Measurements from ENCODE around the gene TOMM20L.
A peak's percentile ranks its signal among the peaks of the same experiment; 100 is the strongest.
"Not testable (repeated sequence)": the region's sequence is repeated elsewhere in the genome, so short reads cannot be mapped to it uniquely, and the experiment has no call there.

Gene TOMM20L

GRCh38 chr14:58395812-58396788, at the start of gene TOMM20L:
Gene TOMM20L, plus strand, starts transcription at chr14:58395930. Its CDS starts 28 bp downstream, at chr14:58395958.
- DNase-seq (ENCODE audit: low read depth): peak; percentile 43

- DNase-seq (ENCODE audit: low read depth): no peak
Measured at GRCh38 chr14:58353516-58354299, 42.0 kb upstream of the TOMM20L start.

DNA sequence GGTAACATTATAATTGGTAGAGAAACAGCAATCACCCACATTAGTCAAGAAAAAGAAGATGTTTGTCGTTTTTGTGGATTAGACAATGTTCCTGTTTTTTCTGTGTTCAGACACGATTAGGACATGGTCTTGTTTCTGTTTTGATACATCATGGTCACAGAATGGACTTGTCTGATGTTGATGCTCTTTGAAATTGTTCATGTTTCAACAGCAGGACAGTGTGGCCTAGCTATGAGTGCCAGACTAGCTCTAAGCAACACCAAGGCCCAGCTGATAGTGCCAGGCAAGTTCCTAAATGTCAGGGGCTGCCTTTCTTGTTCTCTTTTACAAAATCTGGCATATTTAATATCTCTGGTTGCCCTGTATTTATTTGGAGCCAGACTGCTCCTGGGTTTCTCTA, 40.9 kb upstream of the TOMM20L start:
- no peak for DNase-seq (ENCODE audit: low read depth)

DNA sequence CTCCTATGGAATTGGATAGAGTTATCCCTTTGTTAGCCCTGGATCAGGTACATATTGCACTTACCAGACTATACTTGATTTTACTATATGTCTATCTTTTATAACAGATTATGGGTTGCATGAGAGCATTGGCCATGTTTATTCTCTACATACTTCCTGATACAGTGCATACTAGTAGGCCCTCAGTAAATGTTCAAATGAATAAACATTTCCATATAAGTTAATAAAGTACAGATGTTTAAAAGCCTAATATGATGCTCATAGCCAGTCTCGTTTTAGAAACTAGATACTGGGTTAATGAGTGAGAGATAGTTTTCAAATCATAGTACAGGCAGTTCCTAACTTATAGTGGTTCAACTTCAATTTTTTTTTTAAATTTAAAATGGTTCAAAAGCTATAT, 39.5 kb upstream of the TOMM20L start:
- peak; percentile 14 for DNase-seq (ENCODE audit: low read depth)

GRCh38 chr14:58362272-58362671, 33.5 kb upstream of the TOMM20L start:
- not testable (repeated sequence) for DNase-seq (ENCODE audit: low read depth)

GRCh38 chr14:58362798-58363412, 32.8 kb upstream of the TOMM20L start:
- peak; percentile 4 for DNase-seq (ENCODE audit: low read depth)

DNA sequence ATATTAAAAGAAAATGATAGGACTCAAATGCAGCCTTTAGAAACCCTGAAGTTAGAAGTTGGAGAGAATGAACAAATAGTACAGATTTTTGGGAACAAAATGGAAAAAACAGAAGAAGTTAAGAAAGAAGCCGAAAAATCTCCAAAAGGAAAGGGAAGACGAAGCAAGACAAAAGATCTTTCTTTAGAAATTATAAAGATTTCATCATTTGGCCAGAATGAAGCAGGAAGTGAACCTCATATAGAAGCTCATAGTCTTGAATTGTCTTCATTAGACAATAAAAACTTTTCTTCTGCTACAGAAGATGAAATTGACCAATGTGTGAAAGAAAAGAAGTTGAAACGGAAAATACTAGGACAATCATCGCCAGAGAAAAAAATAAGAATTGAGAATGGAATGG, 31.4 kb upstream of the TOMM20L start:
- no peak for DNase-seq (ENCODE audit: low read depth)

DNA sequence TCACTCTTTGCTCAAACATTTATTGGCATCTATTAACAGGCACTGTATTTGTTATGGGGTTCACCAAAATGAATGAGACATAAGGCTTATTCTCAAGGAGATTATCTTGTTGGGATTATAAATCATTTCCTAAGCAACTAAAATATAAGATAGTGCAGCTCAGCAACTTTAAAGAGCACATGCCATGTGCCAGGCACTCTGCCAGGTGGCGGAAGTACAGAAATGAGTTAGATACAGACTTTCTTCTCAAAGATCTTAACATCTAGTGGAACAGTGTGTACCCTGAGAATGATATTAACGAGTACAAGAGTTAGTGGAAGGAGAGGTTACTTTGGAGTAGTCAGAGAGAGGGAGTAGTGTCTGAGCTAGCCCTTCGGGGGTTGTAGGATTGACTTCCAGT, 28.4 kb upstream of the TOMM20L start:
- no peak for DNase-seq (ENCODE audit: low read depth)

- no peak for DNase-seq (ENCODE audit: low read depth)
Measured at GRCh38 chr14:58368956-58369355, 26.8 kb upstream of the TOMM20L start.

GRCh38 chr14:58376791-58377190, 18.9 kb upstream of the TOMM20L start:
- DNase-seq (ENCODE audit: low read depth): no peak

DNA sequence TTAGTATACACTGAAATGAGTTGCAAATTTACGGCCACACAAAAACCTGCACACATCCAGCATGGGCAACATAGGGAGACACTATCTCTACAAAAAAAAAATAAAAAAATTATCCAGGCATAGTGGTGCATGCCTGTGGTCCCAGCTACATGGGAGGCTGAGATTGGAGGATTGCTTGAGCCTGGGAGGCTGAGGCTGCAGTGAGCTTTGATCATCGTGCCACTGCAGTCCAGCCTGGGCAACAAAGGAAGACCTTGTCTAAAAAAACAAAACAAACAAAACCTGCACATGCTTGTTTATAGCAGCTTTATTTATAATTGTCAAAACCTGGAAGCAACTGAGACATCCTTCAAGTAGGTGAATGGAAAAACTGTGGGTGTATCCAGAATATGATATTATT, 4.9 kb upstream of the TOMM20L start:
- no peak for DNase-seq (ENCODE audit: low read depth)

DNA sequence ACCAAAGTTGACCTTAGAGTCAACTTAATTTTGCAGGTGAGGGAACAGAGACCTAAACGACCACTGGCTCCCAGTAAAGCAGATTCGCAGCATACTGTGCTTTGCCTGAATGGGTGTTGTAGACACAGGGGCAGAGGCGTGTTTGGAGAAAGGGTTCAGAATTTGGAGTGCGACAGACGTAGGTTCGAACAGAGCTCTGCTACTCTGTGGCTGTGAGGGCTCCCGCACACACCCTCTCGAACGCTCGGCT, 243 bp upstream of the TOMM20L start:
- no peak for DNase-seq (ENCODE audit: low read depth)

GRCh38 chr14:58397156-58397555, 1.4 kb downstream of the TOMM20L start:
- DNase-seq (ENCODE audit: low read depth): no peak

GRCh38 chr14:58398495-58398894, 2.8 kb downstream of the TOMM20L start:
- no peak for DNase-seq (ENCODE audit: low read depth)

- no peak for DNase-seq (ENCODE audit: low read depth)
Measured at GRCh38 chr14:58398895-58399294, 3.2 kb downstream of the TOMM20L start.

- no peak for DNase-seq (ENCODE audit: low read depth)
Measured at GRCh38 chr14:58401587-58401986, 5.9 kb downstream of the TOMM20L start.

GRCh38 chr14:58408681-58409215, 13.0 kb downstream of the TOMM20L start:
- no peak for DNase-seq (ENCODE audit: low read depth)

DNA sequence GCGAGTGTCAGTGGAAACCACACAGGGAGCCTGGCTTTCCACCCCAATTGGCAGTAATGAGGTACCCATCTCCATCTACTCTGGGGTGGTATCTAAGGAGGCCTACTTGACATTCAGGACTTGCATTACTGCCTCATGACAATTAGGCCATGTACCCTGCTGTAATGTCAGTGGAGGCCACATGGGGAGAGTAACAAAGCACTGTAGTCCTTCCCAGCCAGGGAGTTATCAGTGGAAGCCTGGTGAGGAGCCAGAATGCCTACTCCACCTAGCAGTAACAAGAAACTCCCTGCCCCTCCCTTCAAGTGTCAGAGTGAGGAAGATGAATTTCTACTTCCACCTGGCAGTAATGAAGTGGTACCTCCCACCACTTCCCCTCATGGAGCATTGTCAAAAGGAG, 19.1 kb downstream of the TOMM20L start:
- DNase-seq (ENCODE audit: low read depth): no peak

- DNase-seq (ENCODE audit: low read depth): no peak
Measured at GRCh38 chr14:58415636-58416547, 20.2 kb downstream of the TOMM20L start.

- DNase-seq (ENCODE audit: low read depth): not testable (repeated sequence)
Measured at GRCh38 chr14:58416934-58417333, 21.2 kb downstream of the TOMM20L start.

DNA sequence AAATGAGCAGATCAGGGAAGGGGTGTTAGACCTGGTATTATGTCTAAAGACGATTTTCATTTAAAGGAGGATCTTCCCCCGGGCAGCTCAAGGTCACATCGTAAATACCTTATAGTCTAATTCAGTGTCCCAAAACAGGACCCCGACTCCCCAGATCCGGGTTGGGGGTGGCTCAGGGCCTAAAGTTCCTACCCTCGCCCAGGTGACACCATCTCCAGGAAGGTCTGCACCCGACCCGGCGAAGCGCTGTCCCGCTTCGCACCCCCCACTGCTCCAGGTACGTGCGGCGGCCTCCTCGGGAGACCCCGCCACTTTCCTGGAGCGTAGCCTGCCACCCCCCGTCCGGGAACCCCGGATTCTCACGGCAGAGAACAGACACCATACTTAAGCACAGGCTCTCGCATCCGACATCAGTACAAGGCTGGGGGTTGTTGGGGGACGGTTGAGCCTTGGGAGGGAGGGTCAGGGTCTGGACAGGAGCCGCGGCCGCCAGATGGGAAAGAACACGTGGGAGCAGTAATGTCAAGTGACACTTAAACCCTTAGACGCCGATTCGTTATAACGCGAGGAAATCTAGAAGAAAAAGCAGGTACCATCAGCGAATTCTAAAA, 31.0 kb downstream of the TOMM20L start:
- DNase-seq (ENCODE audit: low read depth): peak; percentile 68

Data from fibroblast of gingiva (primary cell).